HepG2 (cell line): ENCODE results near the gene TBC1D10B. TPM values are rescaled to one million over a fixed set of nuclear protein-coding genes. Genes with fewer than 3 reads are reported as not detected.

Source experiments
- ATAC-seq: fragments of 200-7000 bp; cut with Tn5 transposase; 3 replicates; pipeline ENCODE4 v1.9.1; 2020; ENCODE audit warnings: mild to moderate bottlenecking, moderate library complexity
- BruUV-seq: library from RNA; stranded (reverse); fragments of 400-500 nt; replicated peaks from 2 replicates; lab custom pipeline; 2021; lab: Mats Ljungman, UMichigan
- CTCF ChIA-PET: fragments of 300-600 bp; formaldehyde crosslinking; extraction: SDS; loops from one replicate; lab custom pipeline; 2021; ENCODE audit warnings: low total read pairs, inconsistent platforms, low intra/inter-chr PET ratio; lab: Yijun Ruan, JAX
- POLR2A ChIA-PET: fragments of 350-600 bp; sonication (Branson Sonifier 250); formaldehyde crosslinking; loops from one replicate; lab custom pipeline; 2020; ENCODE audit warnings: antibody characterized with exemption, inconsistent platforms; lab: Yijun Ruan, JAX
- DNase-seq: peaks from one replicate; pipeline ENCODE4 v3.0.0-alpha.2; 2015; ENCODE audit warnings: low spot score
- FAIRE-seq: peaks from 3 replicates; lab custom pipeline; 2011; peaks lifted over from hg19 to GRCh38; lab: Jason Lieb, UNC
- H2AFZ ChIP-seq: one replicate; pipeline ENCODE4 v1.6.1; 2011; ENCODE audit warnings: low read length, inconsistent platforms
- H3K27ac ChIP-seq: fragments of 300-600 bp; 3 replicates; pipeline ENCODE4 v1.8.0; 2011; ENCODE audit warnings: mixed run types, mild to moderate bottlenecking, mixed read lengths, low read length, inconsistent platforms; ENCODE audit not compliant: insufficient read depth; ENCODE audit errors: extremely low read length
- H3K27me3 ChIP-seq, 2 experiments: fragments of 200-600 bp in 1 of 2; 2 replicates in 1 of 2; 3 replicates in 1 of 2; pipeline versions ENCODE4 v1.6.0 to v1.8.0; 2011; ENCODE audit warnings: low read length in 2 of 2, mild to moderate bottlenecking in 2 of 2, moderate library complexity in 2 of 2, inconsistent platforms in 1 of 2; ENCODE audit not compliant: insufficient read depth in 2 of 2, control insufficient read depth in 1 of 2
- H3K36me3 ChIP-seq, 2 experiments: fragments of 200-600 bp in 1 of 2; replicated peaks in 1 of 2; 2 replicates in 1 of 2; 3 replicates in 1 of 2; pipeline versions ENCODE4 v1.5.1 to v1.8.0; 2011; ENCODE audit warnings: low read length in 2 of 2, inconsistent platforms in 1 of 2; ENCODE audit not compliant: insufficient read depth in 2 of 2, control insufficient read depth in 1 of 2
- H3K4me1 ChIP-seq: 2 replicates; pipeline ENCODE4 v1.5.1; 2012; ENCODE audit warnings: low read length, inconsistent platforms; ENCODE audit not compliant: insufficient read depth
- H3K4me2 ChIP-seq: 2 replicates; pipeline ENCODE4 v1.6.0; 2011; ENCODE audit warnings: low read depth, low read length, inconsistent platforms
- H3K4me3 ChIP-seq, 3 experiments: fragments of 200-600 bp in 1 of 3; sonication (generic), shearing (Covaris generic) in 1 of 3; replicated peaks in 1 of 3; 2 replicates each; pipeline ENCODE4 v1.5.1; 2011 to 2016; ENCODE audit warnings: low read length in 3 of 3, inconsistent platforms in 2 of 3, low read depth in 2 of 3, mild to moderate bottlenecking in 2 of 3, control low read depth in 1 of 3, mixed read lengths in 1 of 3; ENCODE audit not compliant: insufficient read depth in 1 of 3
- H3K79me2 ChIP-seq: one replicate; pipeline ENCODE4 v1.6.1; 2011; ENCODE audit warnings: low read length, inconsistent platforms; ENCODE audit not compliant: insufficient read depth
- H3K9ac ChIP-seq: 2 replicates; pipeline ENCODE4 v1.6.0; 2011; ENCODE audit warnings: mild to moderate bottlenecking, low read depth, low read length, inconsistent platforms; ENCODE audit not compliant: insufficient read depth
- H3K9me3 ChIP-seq: 2 replicates; pipeline ENCODE4 v1.5.1; 2012; ENCODE audit warnings: mild to moderate bottlenecking, low read length
- H4K20me1 ChIP-seq: 2 replicates; pipeline ENCODE4 v1.6.0; 2011; ENCODE audit warnings: inconsistent platforms, mild to moderate bottlenecking, low read length, moderate library complexity; ENCODE audit not compliant: insufficient read depth
- ASH2L ChIP-seq: fragments of 300-600, 200-600 bp; sonication (generic); IDR thresholded peaks from 2 replicates; pipeline ENCODE4 v1.7.0; 2017; ENCODE audit warnings: low read depth, mild to moderate bottlenecking, moderate library complexity, mixed read lengths, low read length; ENCODE audit not compliant: insufficient read length
- CSRNP1 ChIP-seq: sonication (generic); formaldehyde crosslinking; IDR thresholded peaks from 2 replicates; pipeline ENCODE4 v1.8.1; 2023; ENCODE audit warnings: mild to moderate bottlenecking, missing genetic modification reagents
- GTF3A ChIP-seq: sonication (generic); formaldehyde crosslinking; conservative IDR thresholded peaks from 2 replicates; pipeline ENCODE4 v1.4.0; 2020; ENCODE audit warnings: mild to moderate bottlenecking, missing genetic modification reagents
- HINFP ChIP-seq: sonication (generic); formaldehyde crosslinking; IDR thresholded peaks from 2 replicates; pipeline ENCODE4 v1.4.0; 2020; ENCODE audit warnings: low read depth, mild to moderate bottlenecking, missing genetic modification reagents
- HNRNPL ChIP-seq: fragments of 200-400 bp; formaldehyde crosslinking; IDR thresholded peaks from 2 replicates; pipeline ENCODE4 v1.6.1; 2017; ENCODE audit warnings: mild to moderate bottlenecking, low read depth, low read length
- HNRNPUL1 ChIP-seq: fragments of 200-400 bp; formaldehyde crosslinking; IDR thresholded peaks from 2 replicates; pipeline ENCODE4 v1.6.1; 2017; ENCODE audit warnings: low read depth, mild to moderate bottlenecking, low read length, moderate library complexity
- PCBP1 ChIP-seq: fragments of 200-400 bp; formaldehyde crosslinking; IDR thresholded peaks from 2 replicates; pipeline ENCODE4 v1.6.1; 2017; ENCODE audit warnings: mild to moderate bottlenecking, low read depth, low read length, borderline replicate concordance
- RCOR2 ChIP-seq: IDR thresholded peaks from 2 replicates; pipeline ENCODE4 v1.6.1; 2016; ENCODE audit warnings: missing biosample characterization, missing genetic modification reagents
- SIN3A ChIP-seq: IDR thresholded peaks from 2 replicates; pipeline ENCODE4 v1.6.1; 2011; ENCODE audit warnings: low read depth, mild to moderate bottlenecking, control low read depth, low read length, borderline replicate concordance
- SRF ChIP-seq: IDR thresholded peaks from 2 replicates; pipeline ENCODE4 v1.6.1; 2011; ENCODE audit warnings: mild to moderate bottlenecking, low read depth, low read length, moderate library complexity
- SSRP1 ChIP-seq: IDR thresholded peaks from 2 replicates; pipeline ENCODE4 v1.6.1; 2016; ENCODE audit warnings: control low read depth
- TCF7L2 ChIP-seq: IDR thresholded peaks from 2 replicates; pipeline ENCODE4 v1.6.1; 2011; ENCODE audit warnings: mild to moderate bottlenecking, low read depth, low read length, moderate library complexity
- ZNF607 ChIP-seq: sonication (generic); formaldehyde crosslinking; IDR thresholded peaks from 2 replicates; pipeline ENCODE4 v1.5.1; 2020; ENCODE audit warnings: missing genetic modification reagents, mild to moderate bottlenecking, borderline replicate concordance
- ZNF784 ChIP-seq: sonication (generic); formaldehyde crosslinking; IDR thresholded peaks from 2 replicates; pipeline ENCODE4 v1.5.1; 2020; ENCODE audit warnings: missing genetic modification reagents, mild to moderate bottlenecking, borderline replicate concordance
- ZZZ3 ChIP-seq: sonication (generic); formaldehyde crosslinking; IDR thresholded peaks from 2 replicates; pipeline ENCODE4 v1.4.0; 2020; ENCODE audit warnings: missing genetic modification reagents, mild to moderate bottlenecking, borderline replicate concordance
- WGBS: methylation state at CpG from one replicate; pipeline ENCODE4 v1.1.6; 2017; ENCODE audit warnings: low lambda C conversion rate; 5-methylcytosine and 5-hydroxymethylcytosine counted together
- in situ Hi-C: cut with HindIII; loops from 2 replicates; pipeline ENCODE4 v1.10.0; 2017; ENCODE audit warnings: low pct_unique_long_range_greater_than_20kb; ENCODE audit not compliant: extremely low pct_ligation_motif_present
- intact Hi-C: fragments of 100-400 bp; cut with micrococcal nuclease; formaldehyde crosslinking; loops from one replicate; pipeline ENCODE4 v1.10.0; 2022; ENCODE audit not compliant: unreplicated experiment
- polyA plus RNA-seq, 8 experiments: library from polyadenylated mRNA; depleted of rRNA in 3 of 8; stranded (reverse) in 7 of 8; unstranded in 1 of 8; fragments of >200 nt; fragmentation: Illumina TruSeq in 4 of 8; extraction: Trizol in 4 of 8; gene quantifications; 2 replicates each; pipeline versions ENCODE4 v1.2.1 to v1.2.3, GENCODE V29; 2011 to 2016; ENCODE audit warnings: low read depth in 4 of 8, missing spikeins in 1 of 8, mixed read lengths in 1 of 8; ENCODE audit not compliant: insufficient read depth in 1 of 8
- total RNA-seq, 5 experiments: library from RNA; depleted of rRNA; stranded (reverse); fragments of >200 nt; fragmentation: Illumina TruSeq; extraction: Trizol; gene quantifications; 2 replicates each; pipeline ENCODE4 v1.2.3, GENCODE V29; 2016; ENCODE audit warnings: low read depth in 1 of 5
- TF ChIP-seq, protein P1 (sequence below): IDR thresholded peaks from 2 replicates; pipeline ENCODE4 v1.6.1; 2016; ENCODE audit warnings: missing compliant biosample characterization, missing genetic modification reagents, borderline replicate concordance

The TBC1D10B gene
- total and polyA plus RNA-seq, 2 of the 13 experiments (the other 11 are each of a cell fraction or from before 2014, with no cell fraction given): 15.7 to 24.8 TPM

DNA sequence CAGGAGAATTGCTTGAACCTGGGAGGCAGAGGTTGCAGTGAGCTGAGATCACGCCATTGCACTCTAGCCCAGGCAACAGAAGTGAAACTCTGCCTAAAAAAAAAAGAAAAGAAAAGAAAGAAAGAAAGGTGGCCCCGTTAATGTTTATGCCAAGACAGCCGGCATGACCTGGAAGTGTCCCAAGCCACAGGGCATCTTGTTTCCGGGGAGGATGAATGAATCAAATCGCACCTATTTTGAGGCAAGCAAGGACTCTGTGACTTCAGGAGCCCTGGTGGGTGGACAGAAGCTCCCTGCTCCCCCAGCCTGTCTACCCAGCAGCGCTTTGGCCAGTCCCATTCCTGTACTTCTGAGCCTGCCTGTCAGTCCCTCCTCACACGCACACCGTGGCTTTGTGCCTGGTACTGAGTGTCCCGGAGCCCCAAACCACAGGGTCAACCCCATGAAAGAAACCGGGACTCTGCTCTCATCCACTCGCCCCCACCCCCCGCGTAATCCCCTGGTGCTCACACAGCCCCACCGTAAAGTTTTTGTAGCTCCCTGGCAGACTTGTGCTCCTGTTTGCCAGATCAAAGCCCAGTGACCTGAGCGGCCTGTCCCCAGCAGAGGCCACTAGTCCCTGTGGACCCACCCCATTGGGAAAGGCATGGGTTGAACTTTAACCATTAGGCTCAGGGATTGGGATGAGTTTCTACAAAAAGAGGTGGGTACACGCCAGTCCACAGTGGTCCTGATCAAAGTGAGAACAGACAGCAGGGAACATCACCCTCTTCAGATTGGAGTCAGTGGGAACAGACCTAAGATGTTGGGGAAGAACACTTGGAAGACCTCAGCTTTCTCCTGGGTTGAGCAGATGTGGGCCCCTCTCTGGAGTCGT, 34.5 kb downstream of the TBC1D10B start:
- Histone ChIP-seq H2AFZ (peak overlapping the region; percentile 48), H3K4me2 (peak overlapping the region; percentile 100), H3K9ac (peak overlapping the region; percentile 94), H3K4me3 (peak overlapping the region; percentile 68 to 95 (median 94)), H3K27me3 (no peaks in the 10 kb centered on the region), H3K9me3 (no peaks in the 10 kb centered on the region), H3K36me3 (peaks cover 0 to 3% of the 10 kb centered on the region in 2 experiments; a peak in 1 of 5 replicates), H3K4me1 (peaks cover 51% of the 10 kb centered on the region), H3K79me2 (peaks cover 53% of the 10 kb centered on the region), H3K27ac (peak overlapping the region; percentile 99), H4K20me1 (no peaks in the 10 kb centered on the region)
- FAIRE-seq (peak; percentile 98), ATAC-seq (peak; percentile 80), DNase-seq (peak; percentile 96)
- ChIA-PET CTCF (interaction anchor here (1.2 kb wide), 1 partner anchor 17 kb away, joined by 3 read pairs; no protein-coding TSS in a partner anchor), POLR2A (interaction anchor here (0.9 to 3.2 kb wide), 19 partner anchors 8 to 270 kb away, joined by 3 to 33 read pairs (median 6); partner anchors contain the start of genes ALDOA, CD2BP2, DCTPP1 and TBC1D10B)
- in situ Hi-C loops (loop anchor here (25.0 kb wide), 1 partner anchor 749 kb away; no protein-coding TSS in a partner anchor), intact Hi-C loops (loop anchor here (2.0 kb wide), 1 partner anchor 19 kb away; the partner anchor contains the start of gene CD2BP2)
- WGBS: 2% methylated on average over 17 of the region's 17 CpGs
- BruUV-seq: no TSS peak
- TF ChIP-seq SRF: no peak
- 0 out of 2 replicates have a peak, but pooled peaks have one; percentile 64 for TF ChIP-seq PCBP1
- TF ChIP-seq ZNF784: peak; percentile 67; the same call in 1 of the 2 replicates
- no peak for TF ChIP-seq ZZZ3 (CRISPR knock-in tag)
- TF ChIP-seq HNRNPL: peak; percentile 72; the same call in 1 of the 2 replicates
- TF ChIP-seq, protein P1, sequence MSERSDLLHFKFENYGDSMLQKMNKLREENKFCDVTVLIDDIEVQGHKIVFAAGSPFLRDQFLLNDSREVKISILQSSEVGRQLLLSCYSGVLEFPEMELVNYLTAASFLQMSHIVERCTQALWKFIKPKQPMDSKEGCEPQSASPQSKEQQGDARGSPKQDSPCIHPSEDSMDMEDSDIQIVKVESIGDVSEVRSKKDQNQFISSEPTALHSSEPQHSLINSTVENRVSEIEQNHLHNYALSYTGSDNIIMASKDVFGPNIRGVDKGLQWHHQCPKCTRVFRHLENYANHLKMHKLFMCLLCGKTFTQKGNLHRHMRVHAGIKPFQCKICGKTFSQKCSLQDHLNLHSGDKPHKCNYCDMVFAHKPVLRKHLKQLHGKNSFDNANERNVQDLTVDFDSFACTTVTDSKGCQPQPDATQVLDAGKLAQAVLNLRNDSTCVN (CRISPR knock-in tag): no peak; the same call in 1 of the 2 replicates
- peak; percentile 31; the same call in 1 of the 2 replicates for TF ChIP-seq RCOR2 (CRISPR knock-in tag)
- no peak; the same call in 1 of the 2 replicates for TF ChIP-seq SSRP1
- no peak for TF ChIP-seq HNRNPUL1
- TF ChIP-seq SIN3A: peak; percentile 92
- TF ChIP-seq CSRNP1 (CRISPR knock-in tag): no peak; the same call in none of the 2 replicates
- no peak for TF ChIP-seq GTF3A (CRISPR knock-in tag)
- TF ChIP-seq HINFP (CRISPR knock-in tag): peak; percentile 69; the same call in 1 of the 2 replicates
- TF ChIP-seq TCF7L2: peak; percentile 53; the same call in 1 of the 2 replicates
- peak; percentile 52 for TF ChIP-seq ASH2L
- TF ChIP-seq ZNF607 (CRISPR knock-in tag): no peak; the same call in none of the 2 replicates
